Body of pancreas (tissue), 4 donors: ENCODE data around the gene NDUFAF3.

Experiments used
- POLR2A ChIP-seq, 3 donors: fragments of 450-650 bp; IDR thresholded peaks; one replicate each; pipeline ENCODE4 v1.6.1; 2016; ENCODE audit warnings: antibody characterized with exemption in 3 of 3, mild to moderate bottlenecking in 2 of 3
- TF ChIP-seq, protein P1 (sequence below), 7 experiments: fragments of 450-650 bp in 4 of 7; fragments of 200-600 bp in 3 of 7; sonication (generic) in 3 of 7; IDR thresholded peaks; one replicate each; pipeline ENCODE4 v1.5.1; 2016 to 2019; ENCODE audit warnings: antibody characterized with exemption in 7 of 7

DNA sequence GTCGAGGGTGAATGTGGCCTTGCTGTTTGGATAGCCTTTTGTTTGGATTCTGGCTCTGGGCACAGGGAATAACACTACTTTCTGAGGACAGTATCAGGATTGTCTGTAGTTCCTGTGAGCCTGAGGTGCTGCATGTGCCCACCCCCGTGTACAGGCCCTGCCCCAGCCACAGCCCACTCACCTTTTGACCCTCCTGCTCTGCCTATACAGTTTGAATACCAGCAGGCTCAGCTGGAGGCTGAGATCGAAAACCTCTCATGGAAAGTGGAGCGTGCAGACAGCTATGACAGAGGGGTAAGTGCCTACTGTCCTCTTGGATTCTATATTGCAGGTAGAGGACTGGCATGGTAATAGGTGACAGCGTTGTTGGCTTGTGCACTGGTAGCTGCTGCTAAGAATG is 39.2 kb upstream of the NDUFAF3 start:
- TF ChIP-seq, protein P1, sequence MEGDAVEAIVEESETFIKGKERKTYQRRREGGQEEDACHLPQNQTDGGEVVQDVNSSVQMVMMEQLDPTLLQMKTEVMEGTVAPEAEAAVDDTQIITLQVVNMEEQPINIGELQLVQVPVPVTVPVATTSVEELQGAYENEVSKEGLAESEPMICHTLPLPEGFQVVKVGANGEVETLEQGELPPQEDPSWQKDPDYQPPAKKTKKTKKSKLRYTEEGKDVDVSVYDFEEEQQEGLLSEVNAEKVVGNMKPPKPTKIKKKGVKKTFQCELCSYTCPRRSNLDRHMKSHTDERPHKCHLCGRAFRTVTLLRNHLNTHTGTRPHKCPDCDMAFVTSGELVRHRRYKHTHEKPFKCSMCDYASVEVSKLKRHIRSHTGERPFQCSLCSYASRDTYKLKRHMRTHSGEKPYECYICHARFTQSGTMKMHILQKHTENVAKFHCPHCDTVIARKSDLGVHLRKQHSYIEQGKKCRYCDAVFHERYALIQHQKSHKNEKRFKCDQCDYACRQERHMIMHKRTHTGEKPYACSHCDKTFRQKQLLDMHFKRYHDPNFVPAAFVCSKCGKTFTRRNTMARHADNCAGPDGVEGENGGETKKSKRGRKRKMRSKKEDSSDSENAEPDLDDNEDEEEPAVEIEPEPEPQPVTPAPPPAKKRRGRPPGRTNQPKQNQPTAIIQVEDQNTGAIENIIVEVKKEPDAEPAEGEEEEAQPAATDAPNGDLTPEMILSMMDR (IDR thresholded peaks at IDR 0.05): no peak
- TF ChIP-seq POLR2A (IDR thresholded peaks at IDR 0.05): no peak
